Peyer's patch (tissue), 4 donors: ENCODE measurements around the gene CFAP77.

Source experiments
- POLR2A ChIP-seq, 2 donors: fragments of 450-650 bp; IDR thresholded peaks; one replicate each; pipeline ENCODE4 v1.5.1; 2017; ENCODE audit warnings: antibody characterized with exemption in 2 of 2, mild to moderate bottlenecking in 2 of 2, moderate library complexity in 2 of 2
- TF ChIP-seq, protein P1 (sequence below), 6 experiments: fragments of 450-650 bp in 4 of 6; fragments of 200-600 bp in 2 of 6; sonication (generic) in 1 of 6; IDR thresholded peaks; one replicate each; pipeline ENCODE4 v1.5.1; 2017 to 2019; ENCODE audit warnings: antibody characterized with exemption in 6 of 6, mild to moderate bottlenecking in 3 of 6, moderate library complexity in 1 of 6

- TF ChIP-seq, protein P1, sequence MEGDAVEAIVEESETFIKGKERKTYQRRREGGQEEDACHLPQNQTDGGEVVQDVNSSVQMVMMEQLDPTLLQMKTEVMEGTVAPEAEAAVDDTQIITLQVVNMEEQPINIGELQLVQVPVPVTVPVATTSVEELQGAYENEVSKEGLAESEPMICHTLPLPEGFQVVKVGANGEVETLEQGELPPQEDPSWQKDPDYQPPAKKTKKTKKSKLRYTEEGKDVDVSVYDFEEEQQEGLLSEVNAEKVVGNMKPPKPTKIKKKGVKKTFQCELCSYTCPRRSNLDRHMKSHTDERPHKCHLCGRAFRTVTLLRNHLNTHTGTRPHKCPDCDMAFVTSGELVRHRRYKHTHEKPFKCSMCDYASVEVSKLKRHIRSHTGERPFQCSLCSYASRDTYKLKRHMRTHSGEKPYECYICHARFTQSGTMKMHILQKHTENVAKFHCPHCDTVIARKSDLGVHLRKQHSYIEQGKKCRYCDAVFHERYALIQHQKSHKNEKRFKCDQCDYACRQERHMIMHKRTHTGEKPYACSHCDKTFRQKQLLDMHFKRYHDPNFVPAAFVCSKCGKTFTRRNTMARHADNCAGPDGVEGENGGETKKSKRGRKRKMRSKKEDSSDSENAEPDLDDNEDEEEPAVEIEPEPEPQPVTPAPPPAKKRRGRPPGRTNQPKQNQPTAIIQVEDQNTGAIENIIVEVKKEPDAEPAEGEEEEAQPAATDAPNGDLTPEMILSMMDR (IDR thresholded peaks at IDR 0.05) = no peak
- no peak for TF ChIP-seq POLR2A (IDR thresholded peaks at IDR 0.05)
Measured at GRCh38 chr9:132505991-132506655, 96.1 kb downstream of the CFAP77 start.
